HG02885 (cell line): ENCODE measurements around the gene DMRT1.
A peak's percentile ranks its signal among the peaks of the same experiment; 100 is the strongest.

Experiments
- ATAC-seq: cut with Tn5 transposase; IDR thresholded peaks from one replicate; pipeline ENCODE4 v1.9.1; 2021; ENCODE audit warnings: mild to moderate bottlenecking; ENCODE audit not compliant: unreplicated experiment, poor library complexity

The DMRT1 gene

GRCh38 chr9:917730-918129 lies 76.2 kb downstream of the DMRT1 start:
- no peak for ATAC-seq

GRCh38 chr9:920927-921326 lies 79.4 kb downstream of the DMRT1 start:
- ATAC-seq: no peak

- ATAC-seq: no peak
Measured at GRCh38 chr9:922171-922570, 80.7 kb downstream of the DMRT1 start.

- no peak for ATAC-seq
Measured at GRCh38 chr9:922731-923130, 81.2 kb downstream of the DMRT1 start.

GRCh38 chr9:926976-927375 lies 85.5 kb downstream of the DMRT1 start:
- no peak for ATAC-seq

- peak; percentile 68 for ATAC-seq
Measured at GRCh38 chr9:928363-929042, 87.0 kb downstream of the DMRT1 start.

GRCh38 chr9:929719-930118 lies 88.2 kb downstream of the DMRT1 start:
- no peak for ATAC-seq

- ATAC-seq: no peak
Measured at GRCh38 chr9:933356-933755, 91.9 kb downstream of the DMRT1 start.

- ATAC-seq: no peak
Measured at GRCh38 chr9:935348-935965, 94.0 kb downstream of the DMRT1 start.

- no peak for ATAC-seq
Measured at GRCh38 chr9:942805-943580, 101.5 kb downstream of the DMRT1 start.

GRCh38 chr9:947985-948384 lies 106.5 kb downstream of the DMRT1 start:
- ATAC-seq: no peak

GRCh38 chr9:948497-948896 lies 107.0 kb downstream of the DMRT1 start:
- ATAC-seq: no peak

- ATAC-seq: no peak
Measured at GRCh38 chr9:950139-950538, 108.6 kb downstream of the DMRT1 start.

GRCh38 chr9:952546-952945 lies 111.0 kb downstream of the DMRT1 start:
- no peak for ATAC-seq

GRCh38 chr9:959105-959504 lies 117.6 kb downstream of the DMRT1 start:
- no peak for ATAC-seq

GRCh38 chr9:959914-960313 lies 118.4 kb downstream of the DMRT1 start:
- ATAC-seq: no peak

GRCh38 chr9:962023-962422 lies 120.5 kb downstream of the DMRT1 start:
- ATAC-seq: no peak

- no peak for ATAC-seq
Measured at GRCh38 chr9:965497-965896, 124.0 kb downstream of the DMRT1 start.

GRCh38 chr9:966870-967269 lies 125.4 kb downstream of the DMRT1 start:
- no peak for ATAC-seq

GRCh38 chr9:967436-967835 lies 125.9 kb downstream of the DMRT1 start:
- ATAC-seq: no peak

GRCh38 chr9:967903-968641 lies 126.6 kb downstream of the DMRT1 start:
- no peak for ATAC-seq
